Psoas muscle (tissue), 8 donors: ENCODE results near the gene CERS6. TPM values are rescaled to one million over a fixed set of nuclear protein-coding genes. Genes with fewer than 3 reads are reported as not detected.

ENCODE experiments used
- ATAC-seq, 4 donors: fragments of 200-7000 bp; cut with Tn5 transposase; one replicate each; pipeline ENCODE4 v1.9.1; 2020; ENCODE audit warnings: moderate library complexity in 3 of 4, mild to moderate bottlenecking in 2 of 4
- DNase-seq, 2 donors: peaks; one replicate each; pipeline ENCODE4 v3.0.0-alpha.2; 2020
- H3K27ac ChIP-seq: fragments of 200-600 bp; one replicate; pipeline ENCODE4 v1.8.0; 2022
- H3K27me3 ChIP-seq, 3 donors: fragments of 200-600 bp in 1 of 3; one replicate each; pipeline versions ENCODE4 v1.6.1 to v1.8.0; 2013 to 2022; ENCODE audit warnings: low read length in 2 of 3, mild to moderate bottlenecking in 2 of 3, moderate library complexity in 1 of 3; ENCODE audit not compliant: insufficient read depth in 3 of 3
- H3K36me3 ChIP-seq, 2 donors: fragments of 200-600 bp in 1 of 2; one replicate each; pipeline versions ENCODE4 v1.6.1 to v1.8.0; 2013 to 2022; ENCODE audit warnings: low read depth in 1 of 2, mild to moderate bottlenecking in 1 of 2, moderate library complexity in 1 of 2; ENCODE audit not compliant: insufficient read depth in 1 of 2
- H3K4me1 ChIP-seq: fragments of 200-600 bp; one replicate; pipeline ENCODE4 v1.8.0; 2022
- H3K4me3 ChIP-seq: fragments of 200-600 bp; one replicate; pipeline ENCODE4 v1.8.0; 2022; ENCODE audit warnings: mild to moderate bottlenecking
- H3K9me3 ChIP-seq: fragments of 200-600 bp; one replicate; pipeline ENCODE4 v1.8.0; 2022
- CTCF ChIP-seq: fragments of 200-600 bp; IDR thresholded peaks from one replicate; pipeline ENCODE4 v1.8.0; 2022; ENCODE audit warnings: antibody characterized with exemption
- WGBS, 3 donors: extraction: QIAGEN DNeasy Blood & Tissue Kit; methylation state at CpG; one replicate each; pipeline versions ENCODE4 v1.1.6 to v1.1.7; 2013; 5-methylcytosine and 5-hydroxymethylcytosine counted together
- intact Hi-C, 2 donors: fragments of 100-400 bp; cut with DNase I; formaldehyde crosslinking; loops; one replicate each; pipeline versions ENCODE4 v1.11.0 to v1.14.2; 2022
- polyA plus RNA-seq, 3 donors: library from polyadenylated mRNA; stranded (reverse); fragments of 200-250 nt; gene quantifications; one replicate each; pipeline ENCODE4 v1.2.3, GENCODE V29; 2013
- total RNA-seq, 4 donors: library from RNA; stranded (reverse); fragmentation: NEBNext Ultra II Directional in 2 of 4; extraction: Animal tissue kit (Norgen Biotek cat#: 25700) in 2 of 4; gene quantifications; one replicate each; pipeline versions ENCODE4 v1.2.1 to v1.2.4, GENCODE V29; 2021 to 2023
- donor health status: healthy with polysubstance abuse.
- donor health status: DM: no; HTN: no; CAD: no; lungs with moderate emphysema.
- donor health status: Bipolar disorder and iron deficiency.
- donor health status: healthy.
- donor health status: DM: yes; HTN: yes; CAD: no.
- donor health status: DM: no; HTN: no; CAD: no.
- donor health status: DM: no; HTN: no; CAD: no.
- donor health status: DM: yes; HTN: yes; CAD: no.

CERS6 gene
- total and polyA plus RNA-seq, 7 donors: 4.8 to 18.1 (median 11.2) TPM

- Histone ChIP-seq H3K27ac (no peak overlapping the region), H3K27me3 (no peaks in the 10 kb centered on the region), H3K9me3 (no peaks in the 10 kb centered on the region), H3K4me1 (no peaks in the 10 kb centered on the region), H3K4me3 (peak overlapping the region; percentile 26), H3K36me3 (no peaks in the 10 kb centered on the region)
- no peak for ATAC-seq
- intact Hi-C loops: no loop called here
- TF ChIP-seq CTCF: no peak
- no peak for DNase-seq
- WGBS, 3 donors: 17 to 30% (median 18%) methylated on average over 10 of the region's 10 CpGs
These were observed 363.1 kb downstream of the CERS6 start for GRCh38 chr2:168819050-168819715.

GRCh38 chr2:168819829-168820489 lies 363.9 kb downstream of the CERS6 start:
- TF ChIP-seq CTCF: no peak

GRCh38 chr2:168821577-168821976 lies 365.5 kb downstream of the CERS6 start:
- 78 to 87% (median 82%) methylated on average over 8 of the region's 8 CpGs for WGBS, 3 donors
- Histone ChIP-seq H3K36me3 (no peaks in the 10 kb centered on the region), H3K9me3 (no peaks in the 10 kb centered on the region), H3K27me3 (no peaks in the 10 kb centered on the region), H3K4me3 (no peak overlapping the region), H3K27ac (no peak overlapping the region), H3K4me1 (no peaks in the 10 kb centered on the region)
- no peak for TF ChIP-seq CTCF
- intact Hi-C loops: no loop called here
- no peak for DNase-seq
- ATAC-seq: no peak

More at GRCh38 chr2:168819829-168820489, 363.9 kb downstream of the CERS6 start:
- no peaks in the 10 kb centered on the region for H3K36me3 ChIP-seq
- H3K27ac ChIP-seq: no peak overlapping the region
- no peaks in the 10 kb centered on the region for H3K9me3 ChIP-seq
- WGBS, 3 donors: 85 to 90% (median 89%) methylated on average over 6 of the region's 6 CpGs
- intact Hi-C loops: no loop called here
- no peak overlapping the region for H3K4me3 ChIP-seq
- ATAC-seq (no peak), DNase-seq (no peak)
- H3K27me3 ChIP-seq: no peaks in the 10 kb centered on the region
- H3K4me1 ChIP-seq: no peaks in the 10 kb centered on the region

GRCh38 chr2:168821992-168822391 lies 365.9 kb downstream of the CERS6 start:
- Histone ChIP-seq H3K4me1 (no peaks in the 10 kb centered on the region), H3K27me3 (no peaks in the 10 kb centered on the region), H3K4me3 (no peak overlapping the region), H3K36me3 (no peaks in the 10 kb centered on the region), H3K27ac (no peak overlapping the region), H3K9me3 (no peaks in the 10 kb centered on the region)
- DNase-seq (no peak), ATAC-seq (no peak)
- no peak for TF ChIP-seq CTCF
- intact Hi-C loops: no loop called here
- 64 to 77% (median 68%) methylated on average over 1 of the region's 1 CpG for WGBS, 3 donors

Other genes with a start within 250 kb of the CERS6 start
- gene STK39, start 208.7 kb upstream of the CERS6 start, total RNA-seq: 1 to 10 TPM; 2.3 to 7.1 (median 4.0) TPM
- gene STK39, start 208.7 kb upstream of the CERS6 start, polyA plus RNA-seq: 1 to 10 TPM; 2.9 to 10.0 (median 4.9) TPM